H1 (cell line): ENCODE data around the gene GFRA3. TPM values are rescaled to one million over a fixed set of nuclear protein-coding genes. Genes with fewer than 3 reads are reported as not detected.
"Not testable (repeated sequence)": the region's sequence is repeated elsewhere in the genome, so short reads cannot be mapped to it uniquely, and the experiment has no call there.

Experiments used
- CTCF ChIA-PET: fragments of 300-600 bp; sonication (Branson Sonifier 250); formaldehyde crosslinking; loops from one replicate; lab custom pipeline; 2021; ENCODE audit not compliant: partially characterized antibody; lab: Charles Lee
- POLR2A ChIA-PET: fragments of 300-600 bp; sonication (Branson Sonifier 250); formaldehyde crosslinking; loops from one replicate; lab custom pipeline; 2021; ENCODE audit warnings: inconsistent platforms; ENCODE audit not compliant: partially characterized antibody; lab: Charles Lee
- DNase-seq, 2 experiments: peaks; one replicate each; pipeline versions ENCODE4 v3.0.0 to v3.0.0-alpha.2; 2010 to 2022; ENCODE audit warnings: low spot score in 2 of 2, low read depth in 1 of 2, mixed read lengths in 1 of 2
- FAIRE-seq: peaks from 2 replicates; lab custom pipeline; 2011; peaks lifted over from hg19 to GRCh38; lab: Jason Lieb, UNC
- H2AFZ ChIP-seq: 2 replicates; pipeline ENCODE4 v1.8.1; 2012; ENCODE audit warnings: low read length, inconsistent platforms
- H2AK5ac ChIP-seq: 2 replicates; pipeline ENCODE4 v1.6.1; 2013; ENCODE audit warnings: low read depth, low read length
- H2BK120ac ChIP-seq: replicated peaks from 2 replicates; pipeline ENCODE3; 2013; ENCODE audit warnings: low read depth, low read length, inconsistent platforms
- H2BK12ac ChIP-seq: 2 replicates; pipeline ENCODE4 v1.6.1; 2013; ENCODE audit warnings: low read depth, low read length
- H2BK15ac ChIP-seq: 2 replicates; pipeline ENCODE4 v1.6.1; 2013; ENCODE audit warnings: low read length
- H2BK20ac ChIP-seq: 2 replicates; pipeline ENCODE4 v1.6.1; 2013; ENCODE audit warnings: low read length
- H2BK5ac ChIP-seq: 2 replicates; pipeline ENCODE4 v1.6.1; 2013; ENCODE audit warnings: low read depth, low read length
- H3K14ac ChIP-seq: 2 replicates; pipeline ENCODE4 v1.6.1; 2013; ENCODE audit warnings: inconsistent platforms; ENCODE audit not compliant: insufficient read length
- H3K18ac ChIP-seq: 2 replicates; pipeline ENCODE4 v1.6.1; 2013; ENCODE audit warnings: low read length; ENCODE audit errors: extremely low read depth
- H3K23ac ChIP-seq: 2 replicates; pipeline ENCODE4 v1.6.1; 2013; ENCODE audit warnings: inconsistent platforms; ENCODE audit not compliant: insufficient read length
- H3K23me2 ChIP-seq: 2 replicates; pipeline ENCODE4 v1.6.1; 2013; ENCODE audit warnings: low read depth, low read length
- H3K27ac ChIP-seq: 2 replicates; pipeline ENCODE4 v1.6.1; 2011; ENCODE audit warnings: low read depth, low read length, inconsistent platforms
- H3K27me3 ChIP-seq, 4 experiments: replicated peaks in 1 of 4; 1 replicate in 1 of 4; 2 replicates in 3 of 4; pipeline versions ENCODE4 v1.6.1 to v1.8.1; 2011 to 2013; ENCODE audit warnings: low read length in 3 of 4, mild to moderate bottlenecking in 3 of 4, inconsistent platforms in 2 of 4, mixed read lengths in 2 of 4, moderate library complexity in 1 of 4; ENCODE audit not compliant: control insufficient read depth in 3 of 4, insufficient read depth in 3 of 4; ENCODE audit errors: extremely low read depth in 1 of 4
- H3K36me3 ChIP-seq, 4 experiments: 2 replicates each; pipeline versions ENCODE4 v1.6.1 to v1.8.1; 2011 to 2013; ENCODE audit warnings: mild to moderate bottlenecking in 4 of 4, low read length in 3 of 4, moderate library complexity in 2 of 4, control low read depth in 1 of 4, inconsistent platforms in 1 of 4; ENCODE audit not compliant: insufficient read depth in 4 of 4, control insufficient read depth in 2 of 4
- H3K4ac ChIP-seq: replicated peaks from 2 replicates; pipeline ENCODE3; 2013; ENCODE audit warnings: low read length, low read depth, mixed read lengths, inconsistent platforms; ENCODE audit not compliant: insufficient read length
- H3K4me1 ChIP-seq, 4 experiments: replicated peaks in 1 of 4; 1 replicate in 1 of 4; 2 replicates in 3 of 4; pipeline versions ENCODE4 v1.6.1 to v1.8.1; 2011 to 2013; ENCODE audit warnings: low read length in 3 of 4, inconsistent platforms in 2 of 4, mixed read lengths in 1 of 4; ENCODE audit not compliant: insufficient read depth in 4 of 4, control insufficient read depth in 3 of 4
- H3K4me2 ChIP-seq, 2 experiments: 2 replicates each; pipeline versions ENCODE4 v1.6.1 to v1.8.1; 2011 to 2013; ENCODE audit warnings: low read depth in 2 of 2, low read length in 2 of 2, control low read depth in 1 of 2, inconsistent platforms in 1 of 2, mild to moderate bottlenecking in 1 of 2; ENCODE audit not compliant: insufficient read depth in 1 of 2
- H3K4me3 ChIP-seq, 4 experiments: fragments of 200-600, 300-600 bp in 1 of 4; sonication (generic), shearing (Covaris generic), sonication (Bioruptor Twin) in 1 of 4; 2 replicates each; pipeline versions ENCODE4 v1.5.1 to v1.8.1; 2011 to 2016; ENCODE audit warnings: low read length in 4 of 4, low read depth in 3 of 4, control low read depth in 2 of 4, inconsistent platforms in 2 of 4, mild to moderate bottlenecking in 2 of 4, mixed read lengths in 1 of 4, moderate library complexity in 1 of 4; ENCODE audit not compliant: insufficient read depth in 2 of 4; ENCODE audit errors: extremely low read depth in 1 of 4
- H3K56ac ChIP-seq: replicated peaks from 2 replicates; pipeline ENCODE3; 2013; ENCODE audit warnings: low read depth, mild to moderate bottlenecking, mixed read lengths, low read length, inconsistent platforms; ENCODE audit not compliant: insufficient read length
- H3K79me1 ChIP-seq: 2 replicates; pipeline ENCODE4 v1.6.1; 2013; ENCODE audit warnings: low read depth, low read length, control low read depth
- H3K79me2 ChIP-seq, 2 experiments: 2 replicates each; pipeline versions ENCODE4 v1.6.1 to v1.8.1; 2012 to 2013; ENCODE audit warnings: low read length in 2 of 2, mild to moderate bottlenecking in 2 of 2, inconsistent platforms in 1 of 2; ENCODE audit not compliant: insufficient read depth in 2 of 2, control insufficient read depth in 1 of 2
- H3K9ac ChIP-seq, 4 experiments: replicated peaks in 1 of 4; 1 replicate in 1 of 4; 2 replicates in 3 of 4; pipeline versions ENCODE4 v1.6.1 to v1.8.1; 2011 to 2013; ENCODE audit warnings: low read depth in 3 of 4, low read length in 3 of 4, control low read depth in 2 of 4, mild to moderate bottlenecking in 2 of 4, moderate library complexity in 2 of 4, inconsistent platforms in 1 of 4; ENCODE audit errors: extremely low read depth in 1 of 4
- H3K9me3 ChIP-seq, 2 experiments: 2 replicates each; pipeline versions ENCODE4 v1.6.1 to v1.8.1; 2012 to 2013; ENCODE audit warnings: mild to moderate bottlenecking in 2 of 2, moderate library complexity in 2 of 2, control low read depth in 1 of 2, inconsistent platforms in 1 of 2, low read depth in 1 of 2, low read length in 1 of 2, mixed read lengths in 1 of 2; ENCODE audit not compliant: insufficient read depth in 2 of 2
- H4K20me1 ChIP-seq, 2 experiments: replicated peaks in 1 of 2; 2 replicates each; pipeline versions ENCODE3 to v1.8.1; 2011 to 2013; ENCODE audit warnings: inconsistent platforms in 2 of 2, low read length in 2 of 2, mild to moderate bottlenecking in 1 of 2; ENCODE audit not compliant: insufficient read depth in 2 of 2, control insufficient read depth in 1 of 2
- H4K5ac ChIP-seq: 2 replicates; pipeline ENCODE4 v1.6.1; 2013; ENCODE audit warnings: low read length, low read depth, mixed read lengths, inconsistent platforms; ENCODE audit not compliant: insufficient read length
- H4K8ac ChIP-seq: 2 replicates; pipeline ENCODE4 v1.8.0; 2013; ENCODE audit warnings: mild to moderate bottlenecking, moderate library complexity, low read length, inconsistent platforms; ENCODE audit not compliant: insufficient read depth; ENCODE audit errors: extremely low read depth
- H4K91ac ChIP-seq: replicated peaks from 2 replicates; pipeline ENCODE3; 2013; ENCODE audit warnings: low read length, mixed read lengths, inconsistent platforms; ENCODE audit not compliant: insufficient read length
- CTCF ChIP-seq, 3 experiments: IDR thresholded peaks; 1 replicate in 2 of 3; 2 replicates in 1 of 3; pipeline versions ENCODE4 v1.5.1 to v1.6.1; 2011; ENCODE audit warnings: low read length in 3 of 3, mild to moderate bottlenecking in 3 of 3, inconsistent platforms in 2 of 3, low read depth in 1 of 3, moderate library complexity in 1 of 3; ENCODE audit not compliant: insufficient read depth in 1 of 3; ENCODE audit errors: control extremely low read depth in 1 of 3
- EZH2 ChIP-seq: fragments of 200-600 bp; sonication (generic); IDR thresholded peaks from 2 replicates; pipeline ENCODE4 v1.7.1; 2012; ENCODE audit warnings: low read depth, mild to moderate bottlenecking, moderate library complexity, low read length, inconsistent platforms; ENCODE audit not compliant: severe bottlenecking
- KDM4A ChIP-seq: IDR thresholded peaks from one replicate; pipeline ENCODE4 v1.7.1; 2012; ENCODE audit warnings: low read depth, mild to moderate bottlenecking, moderate library complexity, low read length, inconsistent platforms; ENCODE audit not compliant: severe bottlenecking
- SIN3A ChIP-seq, 2 experiments: IDR thresholded peaks in 1 of 2; conservative IDR thresholded peaks in 1 of 2; 2 replicates each; pipeline ENCODE4 v1.6.1; 2011 to 2012; ENCODE audit warnings: low read length in 2 of 2, improper control_type of control experiment in 1 of 2, low read depth in 1 of 2, mild to moderate bottlenecking in 1 of 2
- TCF12 ChIP-seq: IDR thresholded peaks from 2 replicates; pipeline ENCODE4 v1.6.1; 2011; ENCODE audit warnings: low read depth, mild to moderate bottlenecking, low read length
- WGBS, 2 experiments: shearing (Covaris generic) in 1 of 2; methylation state at CpG; one replicate each; pipeline versions ENCODE4 v1.1.6 to v1.1.7; 2013 to 2015; ENCODE audit warnings: low lambda C conversion rate in 2 of 2, mixed read lengths in 2 of 2, inconsistent platforms in 1 of 2, low coverage in 1 of 2, missing lambda C conversion rate in 1 of 2; ENCODE audit not compliant: insufficient replicate concordance in 2 of 2, insufficient coverage in 1 of 2, insufficient read length in 1 of 2; ENCODE audit errors: extremely low coverage in 1 of 2, missing lambda C conversion rate in 1 of 2; 5-methylcytosine and 5-hydroxymethylcytosine counted together
- polyA plus RNA-seq, 7 experiments: library from polyadenylated mRNA; depleted of rRNA in 3 of 7; stranded (reverse) in 5 of 7; unstranded in 2 of 7; fragments of >200 nt in 5 of 7; fragments of 200-250 nt in 2 of 7; gene quantifications; 1 replicate in 5 of 7; 2 replicates in 1 of 7; 4 replicates in 1 of 7; pipeline versions ENCODE4 v1.2.1 to v1.2.3, GENCODE V29; 2011 to 2013; ENCODE audit warnings: missing spikeins in 2 of 7, mixed read lengths in 2 of 7
- total RNA-seq: library from RNA; stranded (reverse); fragmentation: NEBNext Ultra II Directional; extraction: Animal tissue kit (Norgen Biotek cat#: 25700); gene quantifications from 2 replicates; pipeline ENCODE4 v1.2.1, GENCODE V29; 2021
- TF ChIP-seq, protein P1 (sequence below): IDR thresholded peaks from 2 replicates; pipeline ENCODE4 v1.6.1; 2012; ENCODE audit warnings: inconsistent platforms

The GFRA3 gene
- total and polyA plus RNA-seq, 2 of the 8 experiments (the other 6 are each of a cell fraction or from before 2014, with no cell fraction given): 0.88 to 3.4 TPM

- TF ChIP-seq CTCF (IDR thresholded peaks at IDR 0.05; ENCODE audit: control extremely low read depth in 1 of 3, insufficient read depth in 1 of 3, low read depth in 1 of 3, low read length in 3 of 3): peak in 1 of 3 experiments; percentile 6; a peak in 1 of 4 replicates
- TF ChIP-seq, protein P1, sequence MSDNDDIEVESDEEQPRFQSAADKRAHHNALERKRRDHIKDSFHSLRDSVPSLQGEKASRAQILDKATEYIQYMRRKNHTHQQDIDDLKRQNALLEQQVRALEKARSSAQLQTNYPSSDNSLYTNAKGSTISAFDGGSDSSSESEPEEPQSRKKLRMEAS: peak; percentile 8; the same call in 1 of the 2 replicates
- peak in 1 of 2 experiments; percentile 71; a peak in 1 of 4 replicates for TF ChIP-seq SIN3A (conservative IDR thresholded peaks at IDR 0.05 in 1 of 2, IDR thresholded peaks at IDR 0.05 in 1 of 2; ENCODE audit: low read depth in 1 of 2, low read length in 2 of 2)
- TF ChIP-seq KDM4A: peak; percentile 68
- TF ChIP-seq TCF12: no peak
- peak; percentile 61 for TF ChIP-seq EZH2
- TF ChIP-seq, all 59 proteins: peak for 8
Measured at GRCh38 chr5:138274189-138274853, at the start of gene GFRA3 (continued).

DNA sequence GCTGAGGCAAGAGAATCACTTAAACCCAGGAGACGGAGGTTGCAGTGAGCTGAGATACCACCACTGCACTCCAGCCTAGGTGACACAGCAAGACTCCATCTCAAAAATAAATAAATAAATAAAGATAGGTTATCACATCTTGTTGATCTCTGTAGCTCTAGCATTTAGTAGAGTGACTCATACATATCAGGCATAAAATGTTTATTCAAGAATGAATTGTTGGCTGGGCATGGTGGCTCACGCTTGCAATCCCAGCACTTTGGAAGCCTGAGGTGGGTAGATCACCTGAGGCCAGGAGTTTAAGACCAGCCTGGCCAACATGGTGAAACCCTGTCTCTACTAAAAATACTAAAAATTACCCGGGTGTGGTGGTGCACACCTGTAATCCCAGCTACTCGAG lies 43.8 kb upstream of the GFRA3 start:
- H3K14ac ChIP-seq, H3K23me2 ChIP-seq, H4K5ac ChIP-seq, H2BK12ac ChIP-seq, H3K23ac ChIP-seq, H2AK5ac ChIP-seq, H3K18ac ChIP-seq, DNase-seq, H4K20me1 ChIP-seq, H2BK20ac ChIP-seq, H3K27me3 ChIP-seq, H3K79me1 ChIP-seq, H2AFZ ChIP-seq, H2BK15ac ChIP-seq, H2BK5ac ChIP-seq, H3K9ac ChIP-seq, H3K4me2 ChIP-seq, H2BK120ac ChIP-seq, H3K9me3 ChIP-seq, FAIRE-seq, H3K27ac ChIP-seq, H3K4me3 ChIP-seq, H3K79me2 ChIP-seq, CTCF ChIA-PET, H3K4me1 ChIP-seq, H3K56ac ChIP-seq, H4K91ac ChIP-seq, H4K8ac ChIP-seq, H3K4ac ChIP-seq: not testable (repeated sequence)
- 98% methylated on average over 4 of the region's 4 CpGs; no CpG with 5 or more reads in 1 of the 2 experiments for WGBS, 2 experiments
- POLR2A ChIA-PET: interaction anchor here (1.2 to 4.1 kb wide), 2 partner anchors 13 to 20 kb away, joined by 4 to 14 read pairs; partner anchors contain the start of genes CDC25C and FAM53C
- peaks cover 0 to 25% (median 12%) of the 10 kb centered on the region in 4 experiments; a peak in 4 of 8 replicates for H3K36me3 ChIP-seq
